Left cardiac atrium (tissue), 4 donors: ENCODE measurements around the gene SVIL. TPM values are rescaled to one million over a fixed set of nuclear protein-coding genes. Genes with fewer than 3 reads are reported as not detected.

Source experiments
- ATAC-seq, 2 donors: fragments of 200-7000 bp; cut with Tn5 transposase; one replicate each; pipeline ENCODE4 v1.9.1; 2020; ENCODE audit warnings: mild to moderate bottlenecking in 2 of 2, moderate library complexity in 2 of 2
- DNase-seq: peaks from one replicate; pipeline ENCODE4 v3.0.0-alpha.2; 2020
- intact Hi-C, 2 donors: fragments of 100-400 bp; cut with DNase I; formaldehyde crosslinking; loops; one replicate each; pipeline versions ENCODE4 v1.14.1 to v1.15.1; 2022 to 2023
- long read RNA-seq: library from polyadenylated mRNA; unstranded; transcript quantifications from one replicate; pipeline ENCODE4 v2.0.0, GENCODE V29; 2021
- total RNA-seq, 2 donors: library from RNA; stranded (reverse); fragmentation: NEBNext Ultra II Directional; extraction: Animal tissue kit (Norgen Biotek cat#: 25700); gene quantifications; one replicate each; pipeline ENCODE4 v1.2.1, GENCODE V29; 2021
- donor health status: DM: no; HTN: yes; CAD: no.
- donor health status: DM: no; HTN: yes; CAD: no; lungs with severe emphysema.
- donor health status: DM: yes; HTN: yes; CAD: no.
- donor health status: Dilated cardiomyopathy.

SVIL gene, protein sequence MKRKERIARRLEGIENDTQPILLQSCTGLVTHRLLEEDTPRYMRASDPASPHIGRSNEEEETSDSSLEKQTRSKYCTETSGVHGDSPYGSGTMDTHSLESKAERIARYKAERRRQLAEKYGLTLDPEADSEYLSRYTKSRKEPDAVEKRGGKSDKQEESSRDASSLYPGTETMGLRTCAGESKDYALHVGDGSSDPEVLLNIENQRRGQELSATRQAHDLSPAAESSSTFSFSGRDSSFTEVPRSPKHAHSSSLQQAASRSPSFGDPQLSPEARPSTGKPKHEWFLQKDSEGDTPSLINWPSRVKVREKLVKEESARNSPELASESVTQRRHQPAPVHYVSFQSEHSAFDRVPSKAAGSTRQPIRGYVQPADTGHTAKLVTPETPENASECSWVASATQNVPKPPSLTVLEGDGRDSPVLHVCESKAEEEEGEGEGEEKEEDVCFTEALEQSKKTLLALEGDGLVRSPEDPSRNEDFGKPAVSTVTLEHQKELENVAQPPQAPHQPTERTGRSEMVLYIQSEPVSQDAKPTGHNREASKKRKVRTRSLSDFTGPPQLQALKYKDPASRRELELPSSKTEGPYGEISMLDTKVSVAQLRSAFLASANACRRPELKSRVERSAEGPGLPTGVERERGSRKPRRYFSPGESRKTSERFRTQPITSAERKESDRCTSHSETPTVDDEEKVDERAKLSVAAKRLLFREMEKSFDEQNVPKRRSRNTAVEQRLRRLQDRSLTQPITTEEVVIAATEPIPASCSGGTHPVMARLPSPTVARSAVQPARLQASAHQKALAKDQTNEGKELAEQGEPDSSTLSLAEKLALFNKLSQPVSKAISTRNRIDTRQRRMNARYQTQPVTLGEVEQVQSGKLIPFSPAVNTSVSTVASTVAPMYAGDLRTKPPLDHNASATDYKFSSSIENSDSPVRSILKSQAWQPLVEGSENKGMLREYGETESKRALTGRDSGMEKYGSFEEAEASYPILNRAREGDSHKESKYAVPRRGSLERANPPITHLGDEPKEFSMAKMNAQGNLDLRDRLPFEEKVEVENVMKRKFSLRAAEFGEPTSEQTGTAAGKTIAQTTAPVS (N-terminal part only)
- 100 to 1,000 TPM; 203 to 250 TPM for total RNA-seq
- long read RNA-seq, partial matches to known transcripts = 113 of 145 reads
- long read RNA-seq, other reads (novel, unspliced or antisense) = 32 of 145 reads

- ATAC-seq = peak; percentile 86 to 91
- intact Hi-C loops = loop anchor here (5.0 to 10.0 kb wide), 2 partner anchors 92 to 100 kb away; no protein-coding TSS in a partner anchor
Observed at GRCh38 chr10:29634764-29635625, at the start of gene SVIL. Gene SVIL (minus strand): TSS chr10:29634971. CDS start chr10:29555058, 79,913 bp downstream.

GRCh38 chr10:29681676-29682448 lies 47.1 kb upstream of the SVIL start:
- intact Hi-C loops = no loop called here
- ATAC-seq (peak; percentile 67 to 77), DNase-seq (no peak)

More at GRCh38 chr10:29634764-29635625, at the start of gene SVIL:
- peak; percentile 67 for DNase-seq

DNA sequence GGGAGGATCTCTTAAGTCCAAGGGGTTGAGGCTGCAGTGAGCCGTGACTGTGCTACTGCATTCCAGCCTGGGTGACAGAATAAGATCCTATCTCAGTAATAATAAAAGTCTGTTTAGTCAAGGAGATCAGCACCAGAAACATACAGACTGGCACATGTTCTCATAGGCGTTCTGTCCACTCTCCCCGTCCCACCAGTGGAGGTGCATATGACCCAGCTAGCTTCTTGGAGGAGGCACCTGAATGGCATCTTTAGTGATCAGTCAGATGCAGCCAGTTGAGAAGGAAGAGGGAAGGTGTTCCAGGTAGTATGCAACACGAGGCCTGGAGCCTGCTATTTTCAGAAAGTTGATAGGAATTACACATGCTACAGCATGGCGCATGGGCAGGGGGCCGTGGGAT lies 45.3 kb upstream of the SVIL start:
- ATAC-seq = no peak
- intact Hi-C loops = no loop called here
- DNase-seq = no peak

GRCh38 chr10:29676732-29677131 lies 42.0 kb upstream of the SVIL start:
- intact Hi-C loops = no loop called here
- DNase-seq = no peak
- no peak for ATAC-seq

- intact Hi-C loops = no loop called here
- ATAC-seq (no peak), DNase-seq (no peak)
Observed at GRCh38 chr10:29675984-29676383, 41.2 kb upstream of the SVIL start.

- intact Hi-C loops = no loop called here
- no peak for DNase-seq
- no peak for ATAC-seq
Observed at GRCh38 chr10:29671968-29672367, 37.2 kb upstream of the SVIL start.

GRCh38 chr10:29671228-29671780 lies 36.5 kb upstream of the SVIL start:
- ATAC-seq (no peak), DNase-seq (no peak)
- intact Hi-C loops = no loop called here

DNA sequence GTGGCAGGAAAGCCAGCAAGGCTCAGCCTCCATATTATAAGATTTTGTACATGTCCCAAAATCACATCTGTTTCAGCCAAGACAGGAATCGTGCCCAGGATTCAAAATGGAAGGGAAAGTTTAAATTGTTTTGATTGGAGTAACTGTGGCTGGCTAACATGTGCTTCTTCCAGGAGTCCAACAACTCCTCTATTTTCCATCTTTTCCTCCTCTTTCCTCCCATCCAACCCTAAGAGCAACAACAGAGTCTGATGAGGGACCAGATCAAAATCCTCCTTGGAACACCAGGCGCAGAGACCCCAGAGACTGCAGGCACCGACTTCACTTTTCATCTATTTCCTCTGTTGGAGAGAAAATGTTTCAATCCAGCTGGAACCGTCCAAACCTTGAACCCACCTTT lies 36.0 kb upstream of the SVIL start:
- intact Hi-C loops = no loop called here
- no peak for ATAC-seq
- DNase-seq = no peak

DNA sequence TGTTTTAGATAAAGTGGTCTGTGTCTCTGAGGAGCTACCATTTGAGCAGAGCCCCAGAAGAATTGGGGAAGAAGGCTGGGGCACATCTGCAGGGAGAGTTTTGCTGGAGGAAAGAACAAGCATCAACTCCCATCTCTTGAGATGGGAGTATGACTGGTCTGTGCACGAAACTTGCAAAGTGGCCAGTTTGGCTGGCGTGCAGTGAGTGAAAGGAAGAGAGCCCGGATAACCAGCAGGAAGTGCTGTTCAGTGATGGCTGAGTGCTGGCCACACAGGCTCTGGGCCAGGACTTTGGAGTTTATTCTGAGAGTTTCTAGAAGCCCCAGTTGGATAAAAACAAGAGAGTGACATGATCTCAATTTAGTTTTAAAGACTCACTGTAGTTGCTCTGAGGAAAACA lies 34.4 kb upstream of the SVIL start:
- intact Hi-C loops = no loop called here
- ATAC-seq = peak; percentile 91 to 94
- DNase-seq = peak; percentile 71

GRCh38 chr10:29668628-29669027 lies 33.9 kb upstream of the SVIL start:
- DNase-seq = no peak
- ATAC-seq = peak in 1 of 2 donors; percentile 40
- intact Hi-C loops = no loop called here

GRCh38 chr10:29667191-29667590 lies 32.4 kb upstream of the SVIL start:
- DNase-seq = no peak
- intact Hi-C loops = no loop called here
- no peak for ATAC-seq

GRCh38 chr10:29666201-29666600 lies 31.4 kb upstream of the SVIL start:
- intact Hi-C loops = no loop called here
- DNase-seq = no peak
- no peak for ATAC-seq

GRCh38 chr10:29663718-29664117 lies 28.9 kb upstream of the SVIL start:
- intact Hi-C loops = no loop called here
- no peak for DNase-seq
- ATAC-seq = peak; percentile 20 to 60

GRCh38 chr10:29658984-29659965 lies 24.5 kb upstream of the SVIL start:
- intact Hi-C loops = no loop called here
- peak; percentile 62 for DNase-seq
- peak; percentile 71 to 96 for ATAC-seq

DNA sequence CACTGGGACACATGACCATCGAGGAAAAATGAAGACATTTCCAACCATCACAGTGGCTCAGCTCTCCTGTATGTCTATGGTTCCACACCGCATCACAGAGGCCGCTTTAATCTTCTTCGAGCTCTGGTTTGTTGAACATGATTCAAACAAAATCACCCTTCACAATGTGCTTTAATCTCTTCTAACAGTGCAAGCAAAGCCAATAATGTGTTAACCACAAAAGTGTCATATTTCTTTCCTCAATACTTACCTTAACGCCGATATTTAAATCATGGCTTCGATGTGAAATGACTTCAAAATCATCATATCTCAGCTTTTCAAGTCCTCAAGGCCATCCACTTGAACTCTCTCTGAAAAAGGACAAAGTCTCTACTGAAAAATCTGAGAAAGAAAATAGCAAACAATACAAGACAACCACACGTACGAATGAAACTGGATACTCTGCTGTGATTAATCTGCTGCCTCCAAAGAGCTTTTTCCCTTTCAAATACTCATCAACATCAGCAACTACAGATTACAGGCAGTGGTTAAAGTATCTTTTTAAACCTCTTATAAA lies 23.0 kb upstream of the SVIL start:
- ATAC-seq = no peak
- no peak for DNase-seq
- intact Hi-C loops = no loop called here

DNA sequence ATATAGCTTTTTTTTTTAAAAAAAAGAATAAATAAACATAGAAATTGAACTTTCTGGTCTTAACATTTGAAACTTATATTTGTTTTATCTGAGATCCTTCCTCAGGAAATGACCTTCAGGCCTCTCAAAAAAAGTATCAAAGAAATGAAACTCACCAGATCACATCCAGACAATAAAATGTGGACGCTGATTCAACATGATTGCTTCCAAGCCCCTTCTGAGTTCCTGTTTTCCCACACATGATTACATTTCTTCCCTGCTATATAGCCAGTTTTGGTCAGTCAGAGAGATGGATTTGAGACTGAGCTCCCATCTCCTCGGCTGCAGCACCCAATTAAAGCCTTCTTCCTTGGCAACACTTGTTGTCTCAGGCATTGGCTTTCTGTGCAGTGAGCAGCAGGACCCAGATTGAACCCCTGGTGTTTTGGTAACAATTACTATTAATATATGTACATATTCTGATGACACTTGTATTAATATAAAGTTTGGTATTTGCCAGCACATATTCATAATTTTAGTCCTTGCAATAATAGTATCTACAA lies 21.8 kb upstream of the SVIL start:
- intact Hi-C loops = no loop called here
- no peak for DNase-seq
- ATAC-seq = no peak
